ENCODE data around the gene EME1.
"Not testable (repeated sequence)": the region's sequence is repeated elsewhere in the genome, so short reads cannot be mapped to it uniquely, and the experiment has no call there.

Gene EME1

GRCh38 chr17:50396261-50397110 is 23.5 kb downstream of the EME1 start:
- peak; percentile 41 for DNase-seq

- peak; percentile 97 for DNase-seq
Measured at GRCh38 chr17:50397111-50397918, 24.3 kb downstream of the EME1 start, which contains the start of gene LRRC59. LRRC59 (minus strand) TSS chr17:50397523; CDS start chr17:50397317, 206 bp downstream.

- DNase-seq: no peak
Measured at GRCh38 chr17:50397919-50398285, 24.9 kb downstream of the EME1 start.

- not testable (repeated sequence) for DNase-seq
Measured at GRCh38 chr17:50398672-50399071, 25.6 kb downstream of the EME1 start.

GRCh38 chr17:50399591-50399990 is 26.6 kb downstream of the EME1 start:
- not testable (repeated sequence) for DNase-seq

- DNase-seq: not testable (repeated sequence)
Measured at GRCh38 chr17:50405351-50405750, 32.3 kb downstream of the EME1 start.

- DNase-seq: no peak
Measured at GRCh38 chr17:50406578-50406977, 33.5 kb downstream of the EME1 start.

- DNase-seq: no peak
Measured at GRCh38 chr17:50407921-50408320, 34.9 kb downstream of the EME1 start.

GRCh38 chr17:50412188-50412732 is 39.2 kb downstream of the EME1 start:
- DNase-seq: no peak

- DNase-seq: no peak
Measured at GRCh38 chr17:50414808-50415207, 41.8 kb downstream of the EME1 start.

GRCh38 chr17:50419577-50419976 is 46.5 kb downstream of the EME1 start:
- not testable (repeated sequence) for DNase-seq

GRCh38 chr17:50420419-50421112 is 47.5 kb downstream of the EME1 start:
- DNase-seq: no peak

- DNase-seq: no peak
Measured at GRCh38 chr17:50421308-50422051, 48.5 kb downstream of the EME1 start.

GRCh38 chr17:50422738-50423137 is 49.7 kb downstream of the EME1 start:
- DNase-seq: no peak

- no peak for DNase-seq
Measured at GRCh38 chr17:50423553-50424159, 50.6 kb downstream of the EME1 start.

GRCh38 chr17:50424246-50424995 is 51.4 kb downstream of the EME1 start:
- DNase-seq: no peak

GRCh38 chr17:50424996-50425681 is 52.1 kb downstream of the EME1 start:
- no peak for DNase-seq

GRCh38 chr17:50425682-50426471 is 52.8 kb downstream of the EME1 start, which contains the start of gene ACSF2:
ACSF2 (plus strand) TSS chr17:50426218; CDS start chr17:50426262, 44 bp downstream.
- peak; percentile 82 for DNase-seq

- DNase-seq: no peak
Measured at GRCh38 chr17:50426472-50426782, 53.4 kb downstream of the EME1 start.

Measured in stimulated activated CD8-positive, alpha-beta memory T cell treated with anti-CD3 and anti-CD28 coated beads, Interleukin-4, amount 100 ng/mL, for 48 hours (primary cell).